K562 (cell line): ENCODE measurements around the gene TSEN54. TPM values are rescaled to one million over a fixed set of nuclear protein-coding genes. Genes with fewer than 3 reads are reported as not detected.

Experiments
- FOXM1 ChIP-seq, 2 experiments: fragments of 450-650 bp in 1 of 2; sonication (generic) in 1 of 2; formaldehyde crosslinking in 1 of 2; IDR thresholded peaks; 2 replicates each; pipeline versions ENCODE4 v1.6.1 to v1.9.0; 2017 to 2022; ENCODE audit warnings: low read depth in 2 of 2, mild to moderate bottlenecking in 2 of 2, missing genetic modification reagents in 1 of 2, moderate library complexity in 1 of 2
- GMEB1 ChIP-seq: fragments of 250-450 bp; sonication (Bioruptor Pico); IDR thresholded peaks from 2 replicates; pipeline ENCODE4 v1.4.0; 2020; ENCODE audit warnings: mild to moderate bottlenecking
- HNRNPL ChIP-seq: fragments of 200-400 bp; formaldehyde crosslinking; IDR thresholded peaks from 2 replicates; pipeline ENCODE4 v1.6.1; 2017; ENCODE audit warnings: low read depth, mild to moderate bottlenecking, low read length
- MLX ChIP-seq, 2 experiments: fragments of 450-650 bp in 1 of 2; sonication (generic) in 1 of 2; formaldehyde crosslinking; conservative IDR thresholded peaks; 2 replicates each; pipeline versions ENCODE4 v1.4.0 to v1.8.1; 2020 to 2022; ENCODE audit warnings: mild to moderate bottlenecking in 1 of 2, missing genetic modification reagents in 1 of 2
- NELFE ChIP-seq: IDR thresholded peaks from 2 replicates; pipeline ENCODE4 v1.6.1; 2011; ENCODE audit warnings: mild to moderate bottlenecking; ENCODE audit not compliant: insufficient read depth, insufficient read length
- NFE2L1 ChIP-seq: fragments of 450-650 bp; IDR thresholded peaks from 2 replicates; pipeline ENCODE4 v1.6.1; 2016; ENCODE audit warnings: missing genetic modification characterization, low read depth, mild to moderate bottlenecking, missing compliant biosample characterization, moderate library complexity, borderline replicate concordance
- NFIX ChIP-seq: fragments of 250-450 bp; sonication (Bioruptor Pico); IDR thresholded peaks from 2 replicates; pipeline ENCODE4 v1.4.0; 2020; ENCODE audit warnings: low read depth, mild to moderate bottlenecking, moderate library complexity
- PHF8 ChIP-seq: fragments of 200-600 bp; sonication (generic); IDR thresholded peaks from 2 replicates; pipeline ENCODE4 v1.6.1; 2012; ENCODE audit warnings: mixed run types, mild to moderate bottlenecking, inconsistent platforms, low read length, moderate library complexity, borderline replicate concordance
- SOX6 ChIP-seq: fragments of 450-650 bp; IDR thresholded peaks from 2 replicates; pipeline ENCODE4 v1.6.1; 2014; ENCODE audit warnings: mild to moderate bottlenecking
- ZNF3 ChIP-seq: fragments of 250-450 bp; sonication (Bioruptor Pico); IDR thresholded peaks from 2 replicates; pipeline ENCODE4 v1.5.0; 2021; ENCODE audit warnings: mild to moderate bottlenecking, moderate library complexity
- ZNF445 ChIP-seq: fragments of 250-450 bp; sonication (Bioruptor Pico); IDR thresholded peaks from 2 replicates; pipeline ENCODE4 v1.4.0; 2020; ENCODE audit warnings: low read depth, mild to moderate bottlenecking, moderate library complexity
- ZNF512 ChIP-seq: IDR thresholded peaks from 2 replicates; pipeline ENCODE4 v1.6.1; 2016; ENCODE audit warnings: missing genetic modification characterization, missing compliant biosample characterization
- ZNF586 ChIP-seq: fragments of 450-650 bp; formaldehyde crosslinking; conservative IDR thresholded peaks from 2 replicates; pipeline ENCODE4 v1.4.0; 2020; ENCODE audit warnings: mild to moderate bottlenecking, moderate library complexity
- polyA plus RNA-seq, 8 experiments: library from polyadenylated mRNA; depleted of rRNA in 4 of 8; stranded (reverse) in 5 of 8; unstranded in 3 of 8; fragments of >200 nt; fragmentation: Nextera tagmentation in 2 of 8; fragmentation: Illumina TruSeq in 1 of 8; extraction: Ambion mirVana in 2 of 8; extraction: Trizol in 1 of 8; gene quantifications; 2 replicates each; pipeline versions ENCODE4 v1.2.1 to v1.2.3, GENCODE V29; 2011 to 2014; ENCODE audit warnings: inconsistent platforms in 1 of 8, missing spikeins in 1 of 8
- total RNA-seq, 7 experiments: library from RNA; depleted of rRNA in 6 of 7; stranded (reverse); fragments of >200 nt in 6 of 7; fragmentation: Illumina TruSeq in 2 of 7; extraction: Trizol in 2 of 7; gene quantifications; 2 replicates each; pipeline versions ENCODE4 v1.2.1 to v1.2.3, GENCODE V29; 2011 to 2021; ENCODE audit warnings: low replicate concordance in 1 of 7
- TF ChIP-seq, protein P1 (sequence below): fragments of 150-350 bp; IDR thresholded peaks from 2 replicates; pipeline ENCODE4 v1.6.1; 2014; ENCODE audit warnings: low read depth, mild to moderate bottlenecking, low read length, borderline replicate concordance
- TF ChIP-seq, protein P2 (sequence below), 3 experiments: fragments of 200-800 bp in 1 of 3; fragments of 250-450 bp in 1 of 3; fragments of 450-650 bp in 1 of 3; sonication (Bioruptor Pico) in 1 of 3; sonication (Bioruptor generic) in 1 of 3; formaldehyde crosslinking in 1 of 3; IDR thresholded peaks; 2 replicates each; pipeline versions ENCODE4 v1.6.1 to v1.8.0; 2016 to 2022; ENCODE audit warnings: mild to moderate bottlenecking in 2 of 3, missing genetic modification characterization in 2 of 3, missing compliant biosample characterization in 1 of 3, moderate library complexity in 1 of 3

Gene TSEN54
- total and polyA plus RNA-seq, 9 of the 15 experiments (the other 6 are each of a cell fraction or from before 2014, with no cell fraction given): 5.9 to 64.3 (median 48.9) TPM

- TF ChIP-seq, protein P1, sequence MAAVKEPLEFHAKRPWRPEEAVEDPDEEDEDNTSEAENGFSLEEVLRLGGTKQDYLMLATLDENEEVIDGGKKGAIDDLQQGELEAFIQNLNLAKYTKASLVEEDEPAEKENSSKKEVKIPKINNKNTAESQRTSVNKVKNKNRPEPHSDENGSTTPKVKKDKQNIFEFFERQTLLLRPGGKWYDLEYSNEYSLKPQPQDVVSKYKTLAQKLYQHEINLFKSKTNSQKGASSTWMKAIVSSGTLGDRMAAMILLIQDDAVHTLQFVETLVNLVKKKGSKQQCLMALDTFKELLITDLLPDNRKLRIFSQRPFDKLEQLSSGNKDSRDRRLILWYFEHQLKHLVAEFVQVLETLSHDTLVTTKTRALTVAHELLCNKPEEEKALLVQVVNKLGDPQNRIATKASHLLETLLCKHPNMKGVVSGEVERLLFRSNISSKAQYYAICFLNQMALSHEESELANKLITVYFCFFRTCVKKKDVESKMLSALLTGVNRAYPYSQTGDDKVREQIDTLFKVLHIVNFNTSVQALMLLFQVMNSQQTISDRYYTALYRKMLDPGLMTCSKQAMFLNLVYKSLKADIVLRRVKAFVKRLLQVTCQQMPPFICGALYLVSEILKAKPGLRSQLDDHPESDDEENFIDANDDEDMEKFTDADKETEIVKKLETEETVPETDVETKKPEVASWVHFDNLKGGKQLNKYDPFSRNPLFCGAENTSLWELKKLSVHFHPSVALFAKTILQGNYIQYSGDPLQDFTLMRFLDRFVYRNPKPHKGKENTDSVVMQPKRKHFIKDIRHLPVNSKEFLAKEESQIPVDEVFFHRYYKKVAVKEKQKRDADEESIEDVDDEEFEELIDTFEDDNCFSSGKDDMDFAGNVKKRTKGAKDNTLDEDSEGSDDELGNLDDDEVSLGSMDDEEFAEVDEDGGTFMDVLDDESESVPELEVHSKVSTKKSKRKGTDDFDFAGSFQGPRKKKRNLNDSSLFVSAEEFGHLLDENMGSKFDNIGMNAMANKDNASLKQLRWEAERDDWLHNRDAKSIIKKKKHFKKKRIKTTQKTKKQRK: no peak
- no peak for TF ChIP-seq MLX (CRISPR knock-in tag; conservative IDR thresholded peaks at IDR 0.05)
- no peak for TF ChIP-seq HNRNPL
- peak; percentile 91 for TF ChIP-seq FOXM1 (IDR thresholded peaks at IDR 0.05; ENCODE audit: low read depth)
- no peak for TF ChIP-seq FOXM1 (CRISPR knock-in tag; IDR thresholded peaks at IDR 0.05; ENCODE audit: low read depth)
- TF ChIP-seq NELFE: no peak
- no peak for TF ChIP-seq NFE2L1
- TF ChIP-seq, protein P2, sequence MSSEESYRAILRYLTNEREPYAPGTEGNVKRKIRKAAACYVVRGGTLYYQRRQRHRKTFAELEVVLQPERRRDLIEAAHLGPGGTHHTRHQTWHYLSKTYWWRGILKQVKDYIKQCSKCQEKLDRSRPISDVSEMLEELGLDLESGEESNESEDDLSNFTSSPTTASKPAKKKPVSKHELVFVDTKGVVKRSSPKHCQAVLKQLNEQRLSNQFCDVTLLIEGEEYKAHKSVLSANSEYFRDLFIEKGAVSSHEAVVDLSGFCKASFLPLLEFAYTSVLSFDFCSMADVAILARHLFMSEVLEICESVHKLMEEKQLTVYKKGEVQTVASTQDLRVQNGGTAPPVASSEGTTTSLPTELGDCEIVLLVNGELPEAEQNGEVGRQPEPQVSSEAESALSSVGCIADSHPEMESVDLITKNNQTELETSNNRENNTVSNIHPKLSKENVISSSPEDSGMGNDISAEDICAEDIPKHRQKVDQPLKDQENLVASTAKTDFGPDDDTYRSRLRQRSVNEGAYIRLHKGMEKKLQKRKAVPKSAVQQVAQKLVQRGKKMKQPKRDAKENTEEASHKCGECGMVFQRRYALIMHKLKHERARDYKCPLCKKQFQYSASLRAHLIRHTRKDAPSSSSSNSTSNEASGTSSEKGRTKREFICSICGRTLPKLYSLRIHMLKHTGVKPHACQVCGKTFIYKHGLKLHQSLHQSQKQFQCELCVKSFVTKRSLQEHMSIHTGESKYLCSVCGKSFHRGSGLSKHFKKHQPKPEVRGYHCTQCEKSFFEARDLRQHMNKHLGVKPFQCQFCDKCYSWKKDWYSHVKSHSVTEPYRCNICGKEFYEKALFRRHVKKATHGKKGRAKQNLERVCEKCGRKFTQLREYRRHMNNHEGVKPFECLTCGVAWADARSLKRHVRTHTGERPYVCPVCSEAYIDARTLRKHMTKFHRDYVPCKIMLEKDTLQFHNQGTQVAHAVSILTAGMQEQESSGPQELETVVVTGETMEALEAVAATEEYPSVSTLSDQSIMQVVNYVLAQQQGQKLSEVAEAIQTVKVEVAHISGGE (CRISPR knock-in tag; IDR thresholded peaks at IDR 0.05): peak in 1 of 3 experiments; percentile 83; a peak in 3 of 6 replicates
- no peak for TF ChIP-seq ZNF512 (tag)
- TF ChIP-seq SOX6: no peak
- no peak for TF ChIP-seq ZNF445 (CRISPR knock-in tag)
- TF ChIP-seq ZNF586 (CRISPR knock-in tag): no peak
- peak; percentile 23; the same call in 1 of the 2 replicates for TF ChIP-seq PHF8
- TF ChIP-seq GMEB1 (CRISPR knock-in tag): peak; percentile 49; the same call in 1 of the 2 replicates
- TF ChIP-seq NFIX (CRISPR knock-in tag): no peak
- no peak for TF ChIP-seq ZNF3 (CRISPR knock-in tag)
These were observed at the start of gene TSEN54 (continued) for GRCh38 chr17:75516255-75516618.
